H1 (cell line): ENCODE data around the gene C11orf54. TPM values are rescaled to one million over a fixed set of nuclear protein-coding genes. Genes with fewer than 3 reads are reported as not detected.

Experiments used
- CTCF ChIA-PET: fragments of 300-600 bp; sonication (Branson Sonifier 250); formaldehyde crosslinking; loops from one replicate; lab custom pipeline; 2021; ENCODE audit not compliant: partially characterized antibody; lab: Charles Lee
- POLR2A ChIA-PET: fragments of 300-600 bp; sonication (Branson Sonifier 250); formaldehyde crosslinking; loops from one replicate; lab custom pipeline; 2021; ENCODE audit warnings: inconsistent platforms; ENCODE audit not compliant: partially characterized antibody; lab: Charles Lee
- DNase-seq, 2 experiments: peaks; one replicate each; pipeline versions ENCODE4 v3.0.0 to v3.0.0-alpha.2; 2010 to 2022; ENCODE audit warnings: low spot score in 2 of 2, low read depth in 1 of 2, mixed read lengths in 1 of 2
- FAIRE-seq: peaks from 2 replicates; lab custom pipeline; 2011; peaks lifted over from hg19 to GRCh38; lab: Jason Lieb, UNC
- H2AFZ ChIP-seq: 2 replicates; pipeline ENCODE4 v1.8.1; 2012; ENCODE audit warnings: low read length, inconsistent platforms
- H2AK5ac ChIP-seq: 2 replicates; pipeline ENCODE4 v1.6.1; 2013; ENCODE audit warnings: low read depth, low read length
- H2BK120ac ChIP-seq: replicated peaks from 2 replicates; pipeline ENCODE3; 2013; ENCODE audit warnings: low read depth, low read length, inconsistent platforms
- H2BK12ac ChIP-seq: 2 replicates; pipeline ENCODE4 v1.6.1; 2013; ENCODE audit warnings: low read depth, low read length
- H2BK15ac ChIP-seq: 2 replicates; pipeline ENCODE4 v1.6.1; 2013; ENCODE audit warnings: low read length
- H2BK20ac ChIP-seq: 2 replicates; pipeline ENCODE4 v1.6.1; 2013; ENCODE audit warnings: low read length
- H2BK5ac ChIP-seq: 2 replicates; pipeline ENCODE4 v1.6.1; 2013; ENCODE audit warnings: low read depth, low read length
- H3K14ac ChIP-seq: 2 replicates; pipeline ENCODE4 v1.6.1; 2013; ENCODE audit warnings: inconsistent platforms; ENCODE audit not compliant: insufficient read length
- H3K18ac ChIP-seq: 2 replicates; pipeline ENCODE4 v1.6.1; 2013; ENCODE audit warnings: low read length; ENCODE audit errors: extremely low read depth
- H3K23ac ChIP-seq: 2 replicates; pipeline ENCODE4 v1.6.1; 2013; ENCODE audit warnings: inconsistent platforms; ENCODE audit not compliant: insufficient read length
- H3K23me2 ChIP-seq: 2 replicates; pipeline ENCODE4 v1.6.1; 2013; ENCODE audit warnings: low read depth, low read length
- H3K27ac ChIP-seq: 2 replicates; pipeline ENCODE4 v1.6.1; 2011; ENCODE audit warnings: low read depth, low read length, inconsistent platforms
- H3K27me3 ChIP-seq, 4 experiments: replicated peaks in 1 of 4; 1 replicate in 1 of 4; 2 replicates in 3 of 4; pipeline versions ENCODE4 v1.6.1 to v1.8.1; 2011 to 2013; ENCODE audit warnings: low read length in 3 of 4, mild to moderate bottlenecking in 3 of 4, inconsistent platforms in 2 of 4, mixed read lengths in 2 of 4, moderate library complexity in 1 of 4; ENCODE audit not compliant: control insufficient read depth in 3 of 4, insufficient read depth in 3 of 4; ENCODE audit errors: extremely low read depth in 1 of 4
- H3K36me3 ChIP-seq, 4 experiments: 2 replicates each; pipeline versions ENCODE4 v1.6.1 to v1.8.1; 2011 to 2013; ENCODE audit warnings: mild to moderate bottlenecking in 4 of 4, low read length in 3 of 4, moderate library complexity in 2 of 4, control low read depth in 1 of 4, inconsistent platforms in 1 of 4; ENCODE audit not compliant: insufficient read depth in 4 of 4, control insufficient read depth in 2 of 4
- H3K4ac ChIP-seq: replicated peaks from 2 replicates; pipeline ENCODE3; 2013; ENCODE audit warnings: low read length, low read depth, mixed read lengths, inconsistent platforms; ENCODE audit not compliant: insufficient read length
- H3K4me1 ChIP-seq, 4 experiments: replicated peaks in 1 of 4; 1 replicate in 1 of 4; 2 replicates in 3 of 4; pipeline versions ENCODE4 v1.6.1 to v1.8.1; 2011 to 2013; ENCODE audit warnings: low read length in 3 of 4, inconsistent platforms in 2 of 4, mixed read lengths in 1 of 4; ENCODE audit not compliant: insufficient read depth in 4 of 4, control insufficient read depth in 3 of 4
- H3K4me2 ChIP-seq, 2 experiments: 2 replicates each; pipeline versions ENCODE4 v1.6.1 to v1.8.1; 2011 to 2013; ENCODE audit warnings: low read depth in 2 of 2, low read length in 2 of 2, control low read depth in 1 of 2, inconsistent platforms in 1 of 2, mild to moderate bottlenecking in 1 of 2; ENCODE audit not compliant: insufficient read depth in 1 of 2
- H3K4me3 ChIP-seq, 4 experiments: fragments of 200-600, 300-600 bp in 1 of 4; sonication (generic), shearing (Covaris generic), sonication (Bioruptor Twin) in 1 of 4; 2 replicates each; pipeline versions ENCODE4 v1.5.1 to v1.8.1; 2011 to 2016; ENCODE audit warnings: low read length in 4 of 4, low read depth in 3 of 4, control low read depth in 2 of 4, inconsistent platforms in 2 of 4, mild to moderate bottlenecking in 2 of 4, mixed read lengths in 1 of 4, moderate library complexity in 1 of 4; ENCODE audit not compliant: insufficient read depth in 2 of 4; ENCODE audit errors: extremely low read depth in 1 of 4
- H3K56ac ChIP-seq: replicated peaks from 2 replicates; pipeline ENCODE3; 2013; ENCODE audit warnings: low read depth, mild to moderate bottlenecking, mixed read lengths, low read length, inconsistent platforms; ENCODE audit not compliant: insufficient read length
- H3K79me1 ChIP-seq: 2 replicates; pipeline ENCODE4 v1.6.1; 2013; ENCODE audit warnings: low read depth, low read length, control low read depth
- H3K79me2 ChIP-seq, 2 experiments: 2 replicates each; pipeline versions ENCODE4 v1.6.1 to v1.8.1; 2012 to 2013; ENCODE audit warnings: low read length in 2 of 2, mild to moderate bottlenecking in 2 of 2, inconsistent platforms in 1 of 2; ENCODE audit not compliant: insufficient read depth in 2 of 2, control insufficient read depth in 1 of 2
- H3K9ac ChIP-seq, 4 experiments: replicated peaks in 1 of 4; 1 replicate in 1 of 4; 2 replicates in 3 of 4; pipeline versions ENCODE4 v1.6.1 to v1.8.1; 2011 to 2013; ENCODE audit warnings: low read depth in 3 of 4, low read length in 3 of 4, control low read depth in 2 of 4, mild to moderate bottlenecking in 2 of 4, moderate library complexity in 2 of 4, inconsistent platforms in 1 of 4; ENCODE audit errors: extremely low read depth in 1 of 4
- H3K9me3 ChIP-seq, 2 experiments: 2 replicates each; pipeline versions ENCODE4 v1.6.1 to v1.8.1; 2012 to 2013; ENCODE audit warnings: mild to moderate bottlenecking in 2 of 2, moderate library complexity in 2 of 2, control low read depth in 1 of 2, inconsistent platforms in 1 of 2, low read depth in 1 of 2, low read length in 1 of 2, mixed read lengths in 1 of 2; ENCODE audit not compliant: insufficient read depth in 2 of 2
- H4K20me1 ChIP-seq, 2 experiments: replicated peaks in 1 of 2; 2 replicates each; pipeline versions ENCODE3 to v1.8.1; 2011 to 2013; ENCODE audit warnings: inconsistent platforms in 2 of 2, low read length in 2 of 2, mild to moderate bottlenecking in 1 of 2; ENCODE audit not compliant: insufficient read depth in 2 of 2, control insufficient read depth in 1 of 2
- H4K5ac ChIP-seq: 2 replicates; pipeline ENCODE4 v1.6.1; 2013; ENCODE audit warnings: low read length, low read depth, mixed read lengths, inconsistent platforms; ENCODE audit not compliant: insufficient read length
- H4K8ac ChIP-seq: 2 replicates; pipeline ENCODE4 v1.8.0; 2013; ENCODE audit warnings: mild to moderate bottlenecking, moderate library complexity, low read length, inconsistent platforms; ENCODE audit not compliant: insufficient read depth; ENCODE audit errors: extremely low read depth
- H4K91ac ChIP-seq: replicated peaks from 2 replicates; pipeline ENCODE3; 2013; ENCODE audit warnings: low read length, mixed read lengths, inconsistent platforms; ENCODE audit not compliant: insufficient read length
- ASH2L ChIP-seq: fragments of 200-600, 300-600 bp; sonication (generic); IDR thresholded peaks from one replicate; pipeline ENCODE4 v1.7.1; 2017; ENCODE audit warnings: low read length
- BCL11A ChIP-seq, 2 experiments: IDR thresholded peaks; one replicate each; pipeline ENCODE4 v1.6.1; 2011; ENCODE audit warnings: low read depth in 2 of 2, low read length in 2 of 2, mild to moderate bottlenecking in 2 of 2
- CBX5 ChIP-seq: fragments of 300-800, 300-1000 bp; sonication (generic); IDR thresholded peaks from 2 replicates; pipeline ENCODE4 v1.7.1; 2016; ENCODE audit warnings: antibody characterized with exemption, low read length, low read depth
- CEBPB ChIP-seq: IDR thresholded peaks from 2 replicates; pipeline ENCODE4 v1.6.1; 2012; ENCODE audit warnings: low read depth, low read length
- CTBP2 ChIP-seq: IDR thresholded peaks from 2 replicates; pipeline ENCODE4 v1.7.0; 2011; ENCODE audit warnings: borderline replicate concordance, mild to moderate bottlenecking, moderate library complexity, mixed read lengths, low read length; ENCODE audit not compliant: insufficient read depth, insufficient read length
- EP300 ChIP-seq, 2 experiments: IDR thresholded peaks; 1 replicate in 1 of 2; 2 replicates in 1 of 2; pipeline ENCODE4 v1.6.1; 2011 to 2012; ENCODE audit warnings: low read depth in 2 of 2, low read length in 2 of 2, mild to moderate bottlenecking in 2 of 2, borderline replicate concordance in 1 of 2, inconsistent platforms in 1 of 2, moderate library complexity in 1 of 2
- HDAC2 ChIP-seq, 2 experiments: fragments of 300-600 bp in 1 of 2; sonication (generic) in 1 of 2; IDR thresholded peaks; 2 replicates each; pipeline ENCODE4 v1.6.1; 2011 to 2012; ENCODE audit warnings: low read depth in 2 of 2, low read length in 2 of 2, mild to moderate bottlenecking in 2 of 2, moderate library complexity in 2 of 2, borderline replicate concordance in 1 of 2, inconsistent platforms in 1 of 2
- NANOG ChIP-seq: IDR thresholded peaks from 2 replicates; pipeline ENCODE4 v1.6.1; 2011; ENCODE audit warnings: low read length, low read depth, mild to moderate bottlenecking, inconsistent platforms; ENCODE audit not compliant: insufficient read depth, poor library complexity, severe bottlenecking
- POLR2A ChIP-seq, 2 experiments: IDR thresholded peaks; 1 replicate in 1 of 2; 2 replicates in 1 of 2; pipeline ENCODE4 v1.6.1; 2011; ENCODE audit warnings: low read depth in 2 of 2, low read length in 2 of 2, mild to moderate bottlenecking in 2 of 2; ENCODE audit errors: control extremely low read depth in 1 of 2
- RFX5 ChIP-seq: IDR thresholded peaks from 2 replicates; pipeline ENCODE4 v1.6.1; 2011; ENCODE audit warnings: low read depth, low read length, improper control_type of control experiment, borderline replicate concordance
- RXRA ChIP-seq: IDR thresholded peaks from 2 replicates; pipeline ENCODE4 v1.6.1; 2011; ENCODE audit warnings: low read depth, mild to moderate bottlenecking, low read length, moderate library complexity; ENCODE audit not compliant: insufficient read depth
- TAF1 ChIP-seq: IDR thresholded peaks from 2 replicates; pipeline ENCODE4 v1.6.1; 2011; ENCODE audit warnings: mild to moderate bottlenecking, low read depth, low read length
- WGBS, 2 experiments: shearing (Covaris generic) in 1 of 2; methylation state at CpG; one replicate each; pipeline versions ENCODE4 v1.1.6 to v1.1.7; 2013 to 2015; ENCODE audit warnings: low lambda C conversion rate in 2 of 2, mixed read lengths in 2 of 2, inconsistent platforms in 1 of 2, low coverage in 1 of 2, missing lambda C conversion rate in 1 of 2; ENCODE audit not compliant: insufficient replicate concordance in 2 of 2, insufficient coverage in 1 of 2, insufficient read length in 1 of 2; ENCODE audit errors: extremely low coverage in 1 of 2, missing lambda C conversion rate in 1 of 2; 5-methylcytosine and 5-hydroxymethylcytosine counted together
- polyA plus RNA-seq, 7 experiments: library from polyadenylated mRNA; depleted of rRNA in 3 of 7; stranded (reverse) in 5 of 7; unstranded in 2 of 7; fragments of >200 nt in 5 of 7; fragments of 200-250 nt in 2 of 7; gene quantifications; 1 replicate in 5 of 7; 2 replicates in 1 of 7; 4 replicates in 1 of 7; pipeline versions ENCODE4 v1.2.1 to v1.2.3, GENCODE V29; 2011 to 2013; ENCODE audit warnings: missing spikeins in 2 of 7, mixed read lengths in 2 of 7
- total RNA-seq: library from RNA; stranded (reverse); fragmentation: NEBNext Ultra II Directional; extraction: Animal tissue kit (Norgen Biotek cat#: 25700); gene quantifications from 2 replicates; pipeline ENCODE4 v1.2.1, GENCODE V29; 2021

The C11orf54 gene
- total and polyA plus RNA-seq, 2 of the 8 experiments (the other 6 are each of a cell fraction or from before 2014, with no cell fraction given), result 14.7 to 24.5 TPM

- WGBS, 2 experiments, result 8% methylated on average over 8 of the region's 8 CpGs; no CpG with 5 or more reads in 1 of the 2 experiments
- POLR2A ChIA-PET, result interaction anchor here (0.6 to 16.4 kb wide), 30 partner anchors 10 to 552 kb away, joined by 3 to 495 read pairs (median 6); partner anchors contain the start of genes CEP295, MED17, PANX1 and SLC36A4
- Histone ChIP-seq H3K27ac (peak overlapping the region; percentile 74), H3K14ac (no peak overlapping the region), H2BK12ac (no peak overlapping the region), H3K4me1 (peaks cover 3 to 9% (median 6%) of the 10 kb centered on the region in 4 experiments; a peak in 6 of 7 replicates), H3K56ac (peak overlapping the region; percentile 13), H4K5ac (peak overlapping the region; percentile 29), H3K4ac (no peak overlapping the region), H3K4me3 (peak overlapping the region; percentile 91 to 100 (median 98)), H2AK5ac (no peak overlapping the region), H3K4me2 (peak overlapping the region; percentile 64 to 96), H3K23me2 (no peaks in the 10 kb centered on the region; the same call in 1 of the 2 replicates), H3K18ac (0 out of 2 replicates have a peak overlapping the region, but pooled peaks have one; percentile 57), H3K27me3 (no peaks in the 10 kb centered on the region), H2BK5ac (peak overlapping the region; percentile 5; the same call in 1 of the 2 replicates), H2BK20ac (no peak overlapping the region), H4K20me1 (peaks cover 4 to 8% of the 10 kb centered on the region in 2 experiments), H4K91ac (no peak overlapping the region), H3K9me3 (no peaks in the 10 kb centered on the region), H2AFZ (peak overlapping the region; percentile 74; the same call in 1 of the 2 replicates), H3K79me2 (peaks cover 18 to 71% of the 10 kb centered on the region in 2 experiments), H3K9ac (peak overlapping the region; percentile 80 to 98 (median 91)), H4K8ac (peak overlapping the region; percentile 81; the same call in 1 of the 2 replicates), H3K79me1 (no peaks in the 10 kb centered on the region; the same call in 1 of the 2 replicates), H2BK120ac (no peak overlapping the region), H3K23ac (no peak overlapping the region), H3K36me3 (peaks cover 12 to 40% (median 29%) of the 10 kb centered on the region in 4 experiments), H2BK15ac (no peak overlapping the region)
- DNase-seq (no peak), FAIRE-seq (no peak)
- CTCF ChIA-PET, result interaction anchor here (0.6 to 1.9 kb wide), 2 partner anchors 23 to 42 kb away, joined by 3 to 10 read pairs; partner anchors contain the start of gene MED17
- TF ChIP-seq POLR2A (IDR thresholded peaks at IDR 0.05; ENCODE audit: control extremely low read depth in 1 of 2, low read depth in 2 of 2, low read length in 2 of 2), result no peak
- no peak for TF ChIP-seq NANOG
- peak; percentile 7 for TF ChIP-seq ASH2L
- no peak for TF ChIP-seq CBX5
- peak; percentile 12; the same call in 1 of the 2 replicates for TF ChIP-seq CEBPB
- no peak for TF ChIP-seq BCL11A (IDR thresholded peaks at IDR 0.05; ENCODE audit: low read depth in 2 of 2, low read length in 2 of 2)
- no peak for TF ChIP-seq EP300 (IDR thresholded peaks at IDR 0.05; ENCODE audit: borderline replicate concordance in 1 of 2, low read depth in 2 of 2, low read length in 2 of 2)
- no peak for TF ChIP-seq RXRA
- TF ChIP-seq HDAC2 (IDR thresholded peaks at IDR 0.05; ENCODE audit: borderline replicate concordance in 1 of 2, low read depth in 2 of 2, low read length in 2 of 2), result no peak; a peak in 1 of 4 replicates
- no peak for TF ChIP-seq RFX5
- TF ChIP-seq TAF1, result no peak
- no peak for TF ChIP-seq CTBP2
These were observed 382 bp downstream of the C11orf54 start for GRCh38 chr11:93741882-93742226.
